HG03280 (cell line): ENCODE results near the gene ABHD10.

ENCODE experiments used
- ATAC-seq: cut with Tn5 transposase; IDR thresholded peaks from one replicate; pipeline ENCODE4 v1.9.1; 2021; ENCODE audit warnings: mild to moderate bottlenecking, moderate library complexity; ENCODE audit not compliant: unreplicated experiment

ABHD10 gene

DNA sequence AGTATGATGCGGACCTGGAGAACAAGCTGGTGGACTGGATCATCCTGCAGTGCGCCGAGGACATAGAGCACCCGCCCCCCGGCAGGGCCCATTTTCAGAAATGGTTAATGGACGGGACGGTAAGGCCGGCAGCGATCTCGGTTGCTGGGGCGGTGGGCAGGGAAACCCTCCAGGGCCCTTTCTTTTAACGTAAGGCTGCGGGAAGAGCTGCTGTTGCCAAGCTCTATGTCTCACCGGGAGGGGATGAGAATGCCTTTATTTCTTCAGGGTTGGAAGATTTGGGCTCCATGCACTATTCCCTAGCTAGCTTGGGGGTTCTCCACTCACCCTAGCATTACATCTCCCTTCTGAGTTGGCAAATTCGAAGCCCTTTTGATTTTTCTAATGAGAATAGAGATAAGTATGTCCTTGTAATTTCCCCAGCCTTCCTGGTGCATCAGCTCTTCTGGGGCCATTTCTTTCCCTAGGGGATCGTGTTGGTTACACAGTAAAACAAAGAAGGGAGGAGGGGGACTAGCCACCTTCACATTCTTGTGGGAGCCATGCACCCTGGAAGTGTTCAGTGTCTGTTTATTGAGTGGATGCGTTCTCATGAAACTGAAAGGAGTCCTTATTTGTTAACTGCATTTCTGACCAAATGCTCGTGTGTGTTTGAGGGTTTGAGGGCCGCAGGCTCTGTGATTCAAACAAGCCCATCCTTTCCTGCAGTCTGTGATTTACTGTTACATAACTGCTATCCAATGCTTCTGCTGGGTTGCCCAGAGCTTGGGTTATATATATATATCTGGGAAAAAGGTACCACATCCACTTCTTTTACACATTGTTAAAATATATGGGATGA, 20.9 kb downstream of the ABHD10 start:
- ATAC-seq, result peak; percentile 31

DNA sequence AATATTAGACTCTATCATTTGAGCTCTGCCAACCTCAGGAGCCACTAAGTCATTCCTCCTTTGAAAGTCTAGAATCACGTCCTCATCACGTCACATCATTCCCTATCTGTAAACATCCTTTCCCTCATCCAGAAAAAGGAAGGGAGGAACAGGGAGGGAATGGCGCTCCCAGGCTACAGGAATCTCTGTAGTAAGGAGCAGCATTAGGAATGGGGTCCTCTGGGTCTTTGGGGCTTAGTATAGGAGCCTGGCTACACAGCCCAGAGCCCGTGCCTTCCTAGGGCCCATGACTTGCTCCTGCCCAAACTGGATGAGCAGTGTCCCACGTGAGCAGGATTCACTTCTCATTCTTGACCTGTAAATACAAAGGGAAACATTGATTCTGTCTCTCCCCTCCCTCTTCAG, 21.5 kb downstream of the ABHD10 start:
- no peak for ATAC-seq

DNA sequence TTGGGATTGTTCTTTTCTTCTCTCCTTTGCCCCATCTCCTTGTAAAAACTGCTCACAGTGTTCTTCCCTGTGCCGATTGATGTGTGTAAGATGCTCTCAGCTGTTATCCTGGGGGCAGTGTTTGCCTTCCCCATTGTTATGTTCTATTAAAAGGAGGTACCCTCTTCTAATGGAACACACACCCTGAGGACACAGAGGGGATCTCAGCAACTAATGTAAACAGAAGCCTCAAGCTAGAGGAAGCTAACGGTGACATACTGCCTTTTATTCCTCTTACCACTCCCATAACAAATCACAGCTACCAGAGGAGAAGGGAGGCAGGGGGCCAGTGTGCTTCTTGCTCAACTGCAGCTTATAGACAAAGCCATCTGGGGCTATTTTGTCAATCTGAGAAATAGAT, 22.1 kb downstream of the ABHD10 start:
- ATAC-seq, result no peak

DNA sequence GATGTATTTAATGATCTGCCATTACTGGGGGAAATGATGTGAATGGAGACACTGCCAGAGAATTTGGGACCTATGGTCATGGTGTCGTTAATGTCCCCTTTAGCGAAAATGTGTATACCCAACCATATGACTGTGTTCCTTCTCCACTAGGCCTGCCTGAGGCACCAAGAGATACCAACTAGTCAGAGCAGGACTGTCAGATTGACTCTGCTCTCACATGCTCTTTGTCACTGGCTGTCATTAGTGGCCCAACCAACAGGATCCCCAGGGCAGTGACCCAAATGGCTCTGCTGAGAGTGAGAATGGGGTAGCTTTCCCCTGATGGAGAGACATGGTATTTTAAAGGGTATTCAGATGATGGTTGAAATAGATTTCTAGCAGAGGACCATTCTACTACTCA, 22.7 kb downstream of the ABHD10 start:
- no peak for ATAC-seq

GRCh38 chr3:112002096-112002971, 23.5 kb downstream of the ABHD10 start:
- ATAC-seq, result no peak

GRCh38 chr3:112003321-112004080, 24.7 kb downstream of the ABHD10 start:
- no peak for ATAC-seq

DNA sequence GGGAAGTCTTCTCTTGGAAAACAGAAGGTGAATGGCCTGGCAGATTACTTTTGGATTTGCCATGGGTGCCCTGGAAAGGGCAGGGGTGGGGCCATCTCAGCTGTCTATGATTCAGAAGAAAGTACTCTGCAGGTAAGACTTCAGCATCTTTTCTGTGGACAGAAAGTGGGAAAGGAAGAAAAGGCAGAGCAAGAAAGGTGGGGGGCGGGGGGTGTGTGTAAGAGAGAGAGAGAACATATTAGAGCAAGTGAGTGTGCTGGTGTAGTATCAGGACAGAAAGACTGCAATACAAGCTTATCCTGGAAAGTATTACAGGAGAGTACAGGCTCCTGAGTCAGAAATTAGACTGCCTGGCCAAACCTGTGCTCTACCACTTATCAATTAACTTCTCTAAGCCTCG, 25.4 kb downstream of the ABHD10 start:
- ATAC-seq, result no peak

DNA sequence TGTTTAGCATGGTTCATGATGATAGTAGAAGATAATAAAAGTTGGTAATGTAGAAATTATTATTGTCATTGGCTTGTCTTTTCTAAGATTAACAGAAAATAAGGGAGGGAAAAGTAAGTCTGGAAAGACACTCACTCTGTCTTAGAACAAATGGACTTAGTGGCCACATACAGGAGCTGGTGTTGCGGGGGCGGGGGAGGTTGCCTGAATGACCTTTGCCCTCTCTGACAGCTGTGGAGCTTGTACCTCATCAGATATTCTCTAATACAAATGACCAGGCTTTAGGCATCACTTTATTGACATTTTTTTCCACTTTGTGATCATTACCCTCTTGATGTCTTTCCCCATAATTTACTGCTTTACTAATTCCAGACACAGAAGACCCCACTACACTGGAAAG, 25.8 kb downstream of the ABHD10 start:
- no peak for ATAC-seq

DNA sequence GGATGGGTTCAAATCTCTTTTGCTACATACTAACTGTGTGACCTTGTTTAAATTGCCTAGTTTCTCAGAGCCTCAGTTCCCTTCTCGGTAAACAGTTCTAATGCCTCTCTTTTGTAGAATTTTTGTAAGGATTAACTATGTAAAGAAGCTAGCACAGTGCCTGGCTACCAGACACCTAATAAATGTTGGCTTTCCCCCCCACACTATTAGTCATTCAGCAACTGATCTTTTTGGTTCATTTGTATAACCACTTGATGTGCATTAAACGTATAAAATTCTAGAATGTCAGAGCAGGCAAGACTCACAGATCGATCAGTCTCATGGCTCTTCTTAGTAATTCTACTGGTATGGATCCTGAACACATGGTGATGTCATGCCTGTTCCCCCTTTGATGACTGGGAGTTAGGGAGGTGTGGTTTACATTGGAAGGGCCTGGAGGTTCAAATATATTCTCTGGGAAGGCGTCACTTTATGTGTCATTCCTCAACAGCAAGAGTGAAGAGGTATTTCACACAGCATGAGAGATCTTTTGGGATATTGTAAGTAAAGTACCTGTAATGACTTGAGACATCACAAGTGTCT, 26.4 kb downstream of the ABHD10 start:
- ATAC-seq, result no peak

DNA sequence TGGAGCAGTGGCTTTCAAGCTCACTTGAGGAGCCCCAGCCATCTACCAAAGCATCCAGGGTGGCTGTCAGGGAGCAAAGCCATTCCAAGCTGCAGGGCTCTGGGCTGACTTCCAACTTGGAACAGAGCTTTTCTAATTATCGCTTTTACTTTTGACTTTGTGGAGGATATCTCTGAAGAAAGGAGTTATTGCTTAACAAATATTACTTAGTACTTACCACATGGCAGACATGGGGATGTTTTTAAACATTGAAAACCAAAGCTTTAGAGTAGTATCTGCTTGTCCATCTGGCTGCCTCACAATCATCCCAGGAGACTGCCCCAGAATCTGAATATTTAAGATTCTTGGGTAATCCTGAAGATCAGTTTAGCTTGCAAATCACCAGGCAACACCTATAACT, 28.8 kb downstream of the ABHD10 start:
- ATAC-seq, result no peak

GRCh38 chr3:112009670-112010069, 30.8 kb downstream of the ABHD10 start:
- ATAC-seq, result no peak

GRCh38 chr3:112010636-112011035, 31.8 kb downstream of the ABHD10 start:
- no peak for ATAC-seq

DNA sequence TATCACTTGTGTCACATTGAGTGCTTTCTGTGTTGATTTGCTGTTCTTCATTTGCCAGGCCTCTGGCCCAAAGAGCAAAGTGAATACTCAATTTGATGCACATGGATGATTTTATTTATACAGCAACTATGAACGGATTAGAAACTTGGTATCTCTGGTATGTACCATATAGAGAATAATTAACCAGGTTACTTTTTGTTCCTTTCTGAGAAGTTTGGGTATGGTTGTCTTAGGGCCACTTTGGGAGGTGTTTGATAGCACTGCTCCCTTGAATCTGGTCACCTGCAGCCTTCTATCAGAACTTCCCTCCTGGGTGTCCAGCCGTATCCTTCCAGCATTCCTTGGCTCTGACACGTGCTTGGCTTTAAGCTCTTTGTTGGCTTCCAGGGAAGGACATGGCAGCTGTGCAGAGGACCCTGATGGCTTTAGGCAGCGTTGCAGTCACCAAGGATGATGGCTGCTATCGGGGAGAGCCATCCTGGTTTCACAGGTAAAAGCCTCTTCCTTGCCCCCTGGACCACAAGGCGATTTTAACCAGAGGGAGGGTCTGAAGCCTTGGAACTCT, 32.6 kb downstream of the ABHD10 start:
- ATAC-seq, result no peak

GRCh38 chr3:112012205-112012992, 33.6 kb downstream of the ABHD10 start:
- ATAC-seq, result no peak

- peak; percentile 90 for ATAC-seq
These were observed 34.4 kb downstream of the ABHD10 start for GRCh38 chr3:112013058-112013783.

DNA sequence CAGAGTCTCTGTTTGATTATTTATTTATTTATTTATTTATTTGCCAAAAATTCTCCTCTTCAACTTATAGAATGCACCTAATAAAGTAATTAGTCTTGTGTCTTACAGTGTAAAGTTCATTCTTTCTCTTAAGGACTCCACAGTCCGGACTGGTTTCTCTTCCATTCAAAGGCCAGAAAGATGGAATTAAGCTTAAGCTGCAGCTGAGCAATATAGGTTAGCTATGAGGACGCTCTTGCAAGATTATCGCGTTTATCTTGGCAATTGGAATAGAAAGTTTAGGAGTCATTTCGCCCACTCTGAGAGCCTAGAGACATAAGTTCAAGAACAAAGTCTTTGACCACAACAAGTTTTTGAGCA, 34.9 kb downstream of the ABHD10 start:
- no peak for ATAC-seq

- no peak for ATAC-seq
These were observed 38.3 kb downstream of the ABHD10 start for GRCh38 chr3:112017091-112017490.

DNA sequence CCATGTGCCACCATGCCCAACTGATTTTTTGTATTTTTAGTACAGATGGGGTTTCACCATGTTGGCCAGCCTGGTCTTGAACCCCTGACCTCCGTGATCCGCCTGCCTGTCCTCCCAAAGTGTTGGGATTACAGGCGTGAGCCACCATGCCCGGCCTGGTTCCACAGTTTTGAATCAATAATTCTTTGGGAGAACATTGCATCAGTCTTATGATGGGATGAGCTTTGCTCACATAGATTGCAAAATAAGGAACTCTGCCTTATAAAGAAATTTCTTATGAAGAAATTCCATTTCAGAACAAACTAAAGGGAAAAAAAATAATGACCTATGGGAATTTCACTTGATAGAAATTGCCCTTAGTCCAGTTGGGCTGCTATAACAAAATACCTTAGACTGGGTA, 39.9 kb downstream of the ABHD10 start:
- no peak for ATAC-seq

DNA sequence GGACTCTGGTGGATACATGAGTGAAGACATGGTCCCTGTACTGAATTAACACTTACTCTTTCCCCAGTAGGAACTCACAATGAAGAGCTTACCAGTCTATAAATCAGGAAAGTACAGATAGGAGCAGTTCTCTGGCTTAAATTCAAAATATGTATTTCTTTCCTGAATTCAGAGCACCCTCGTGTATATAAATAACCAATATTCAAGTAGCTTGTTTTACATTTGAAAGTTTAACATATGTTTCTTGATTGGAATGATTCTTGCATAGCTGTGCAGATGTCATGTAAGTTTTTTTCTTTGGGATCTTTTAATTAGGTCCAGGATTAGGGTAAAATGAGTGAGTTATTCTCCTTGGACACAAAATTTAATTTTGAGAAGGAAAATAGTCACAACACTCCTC, 40.9 kb downstream of the ABHD10 start:
- ATAC-seq, result no peak
